NT2/D1 (cell line): Measurements from ENCODE around the gene P2RX3.
"Not testable (repeated sequence)": the region's sequence is repeated elsewhere in the genome, so short reads cannot be mapped to it uniquely, and the experiment has no call there.

ENCODE experiments used
- DNase-seq: peaks from one replicate; pipeline ENCODE4 v3.0.0-alpha.2; 2011; ENCODE audit warnings: low read depth, low spot score
- H3K27me3 ChIP-seq: 2 replicates; pipeline ENCODE4 v1.6.0; 2011; ENCODE audit warnings: mild to moderate bottlenecking; ENCODE audit not compliant: insufficient read length, insufficient read depth
- H3K36me3 ChIP-seq: 2 replicates; pipeline ENCODE4 v1.6.1; 2011; ENCODE audit warnings: mild to moderate bottlenecking, low read length, mixed read lengths; ENCODE audit not compliant: insufficient read depth, insufficient read length
- H3K4me1 ChIP-seq: 2 replicates; pipeline ENCODE4 v1.5.1; 2011; ENCODE audit not compliant: insufficient read depth, insufficient read length
- H3K4me3 ChIP-seq: 2 replicates; pipeline ENCODE4 v1.5.1; 2011; ENCODE audit warnings: low read depth; ENCODE audit not compliant: insufficient read length
- H3K9ac ChIP-seq: 2 replicates; pipeline ENCODE4 v1.6.0; 2011; ENCODE audit warnings: low read depth; ENCODE audit not compliant: insufficient read length
- H3K9me3 ChIP-seq: 2 replicates; pipeline ENCODE4 v1.5.1; 2011; ENCODE audit warnings: mild to moderate bottlenecking, low read length; ENCODE audit not compliant: insufficient read depth
- SUZ12 ChIP-seq: IDR thresholded peaks from 2 replicates; pipeline ENCODE4 v1.6.1; 2011; ENCODE audit not compliant: insufficient read length, insufficient read depth; ENCODE audit errors: extremely low read depth
- YY1 ChIP-seq: IDR thresholded peaks from 2 replicates; pipeline ENCODE4 v1.6.1; 2011; ENCODE audit not compliant: insufficient read length, insufficient read depth
- ZNF274 ChIP-seq: IDR thresholded peaks from 2 replicates; pipeline ENCODE4 v1.6.1; 2011; ENCODE audit warnings: mild to moderate bottlenecking, low read depth, low read length

Gene P2RX3

GRCh38 chr11:57402188-57403002 is 64.2 kb downstream of the P2RX3 start:
- Histone ChIP-seq H3K27me3 (peaks cover 3% of the 10 kb centered on the region), H3K36me3 (peaks cover 9% of the 10 kb centered on the region), H3K4me3 (no peak overlapping the region), H3K4me1 (peaks cover 5% of the 10 kb centered on the region), H3K9ac (no peak overlapping the region), H3K9me3 (no peaks in the 10 kb centered on the region)
- TF ChIP-seq SUZ12, result no peak
- no peak for TF ChIP-seq ZNF274
- no peak for DNase-seq

- H3K4me1 ChIP-seq, H3K9me3 ChIP-seq, H3K4me3 ChIP-seq, DNase-seq, H3K27me3 ChIP-seq, H3K9ac ChIP-seq: not testable (repeated sequence)
- H3K36me3 ChIP-seq, result peaks cover 18% of the 10 kb centered on the region
Measured at GRCh38 chr11:57403003-57403801, 65.0 kb downstream of the P2RX3 start.

- Histone ChIP-seq H3K27me3 (no peaks in the 10 kb centered on the region), H3K4me1 (peaks cover 5% of the 10 kb centered on the region), H3K36me3 (peaks cover 23% of the 10 kb centered on the region), H3K9me3 (no peaks in the 10 kb centered on the region), H3K9ac (no peak overlapping the region), H3K4me3 (no peak overlapping the region)
- DNase-seq, result no peak
- no peak for TF ChIP-seq YY1
- no peak for TF ChIP-seq ZNF274
- no peak for TF ChIP-seq SUZ12
Measured at GRCh38 chr11:57403802-57404147, 65.6 kb downstream of the P2RX3 start.

- Histone ChIP-seq H3K9ac (no peak overlapping the region), H3K4me1 (peaks cover 5% of the 10 kb centered on the region), H3K36me3 (peaks cover 39% of the 10 kb centered on the region), H3K4me3 (no peak overlapping the region), H3K27me3 (no peaks in the 10 kb centered on the region), H3K9me3 (no peaks in the 10 kb centered on the region)
- no peak for TF ChIP-seq SUZ12
- TF ChIP-seq ZNF274, result no peak
- TF ChIP-seq YY1, result no peak
- no peak for DNase-seq
Measured at GRCh38 chr11:57405271-57405860, 67.2 kb downstream of the P2RX3 start.

GRCh38 chr11:57406337-57406904 is 68.3 kb downstream of the P2RX3 start:
- Histone ChIP-seq H3K9me3 (no peaks in the 10 kb centered on the region), H3K4me3 (no peak overlapping the region), H3K4me1 (peaks cover 5% of the 10 kb centered on the region), H3K36me3 (peaks cover 42% of the 10 kb centered on the region), H3K9ac (no peak overlapping the region), H3K27me3 (no peaks in the 10 kb centered on the region)
- DNase-seq, result no peak
- no peak for TF ChIP-seq YY1
- TF ChIP-seq ZNF274, result no peak
- no peak for TF ChIP-seq SUZ12

- Histone ChIP-seq H3K9ac (no peak overlapping the region), H3K36me3 (peaks cover 43% of the 10 kb centered on the region)
Measured at GRCh38 chr11:57407010-57407920, 69.1 kb downstream of the P2RX3 start.

More at GRCh38 chr11:57407010-57407920, 69.1 kb downstream of the P2RX3 start:
- H3K27me3 ChIP-seq, result no peaks in the 10 kb centered on the region
- H3K4me1 ChIP-seq, result peaks cover 5% of the 10 kb centered on the region
- no peak for TF ChIP-seq SUZ12
- no peak for TF ChIP-seq YY1
- no peak for TF ChIP-seq ZNF274
- H3K4me3 ChIP-seq, result no peak overlapping the region
- DNase-seq, result no peak
- H3K9me3 ChIP-seq, result no peaks in the 10 kb centered on the region
